Astrocyte of the cerebellum (primary cell): ENCODE measurements around the gene ZCCHC2.

ENCODE experiments used
- DNase-seq: peaks from one replicate; pipeline ENCODE4 v3.0.0-alpha.2; 2011; ENCODE audit warnings: low read depth
- H3K4me3 ChIP-seq: 2 replicates; pipeline ENCODE4 v1.5.1; 2011; ENCODE audit warnings: mild to moderate bottlenecking, low read depth, low read length, moderate library complexity
- in situ Hi-C: cut with HindIII; loops from 2 replicates; pipeline ENCODE4 v1.10.0; 2017; ENCODE audit warnings: low sequenced_read_pairs
- TF ChIP-seq, protein P1 (sequence below): IDR thresholded peaks from 2 replicates; pipeline ENCODE4 v1.5.1; 2012; ENCODE audit warnings: low read length, low read depth, moderate library complexity, mild to moderate bottlenecking; ENCODE audit errors: missing control alignments

ZCCHC2 gene

GRCh38 chr18:62554061-62554815 lies 31.4 kb downstream of the ZCCHC2 start:
- in situ Hi-C loops, result no loop called here
- TF ChIP-seq, protein P1, sequence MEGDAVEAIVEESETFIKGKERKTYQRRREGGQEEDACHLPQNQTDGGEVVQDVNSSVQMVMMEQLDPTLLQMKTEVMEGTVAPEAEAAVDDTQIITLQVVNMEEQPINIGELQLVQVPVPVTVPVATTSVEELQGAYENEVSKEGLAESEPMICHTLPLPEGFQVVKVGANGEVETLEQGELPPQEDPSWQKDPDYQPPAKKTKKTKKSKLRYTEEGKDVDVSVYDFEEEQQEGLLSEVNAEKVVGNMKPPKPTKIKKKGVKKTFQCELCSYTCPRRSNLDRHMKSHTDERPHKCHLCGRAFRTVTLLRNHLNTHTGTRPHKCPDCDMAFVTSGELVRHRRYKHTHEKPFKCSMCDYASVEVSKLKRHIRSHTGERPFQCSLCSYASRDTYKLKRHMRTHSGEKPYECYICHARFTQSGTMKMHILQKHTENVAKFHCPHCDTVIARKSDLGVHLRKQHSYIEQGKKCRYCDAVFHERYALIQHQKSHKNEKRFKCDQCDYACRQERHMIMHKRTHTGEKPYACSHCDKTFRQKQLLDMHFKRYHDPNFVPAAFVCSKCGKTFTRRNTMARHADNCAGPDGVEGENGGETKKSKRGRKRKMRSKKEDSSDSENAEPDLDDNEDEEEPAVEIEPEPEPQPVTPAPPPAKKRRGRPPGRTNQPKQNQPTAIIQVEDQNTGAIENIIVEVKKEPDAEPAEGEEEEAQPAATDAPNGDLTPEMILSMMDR, result no peak
- no peak overlapping the region for H3K4me3 ChIP-seq
- DNase-seq, result no peak

DNA sequence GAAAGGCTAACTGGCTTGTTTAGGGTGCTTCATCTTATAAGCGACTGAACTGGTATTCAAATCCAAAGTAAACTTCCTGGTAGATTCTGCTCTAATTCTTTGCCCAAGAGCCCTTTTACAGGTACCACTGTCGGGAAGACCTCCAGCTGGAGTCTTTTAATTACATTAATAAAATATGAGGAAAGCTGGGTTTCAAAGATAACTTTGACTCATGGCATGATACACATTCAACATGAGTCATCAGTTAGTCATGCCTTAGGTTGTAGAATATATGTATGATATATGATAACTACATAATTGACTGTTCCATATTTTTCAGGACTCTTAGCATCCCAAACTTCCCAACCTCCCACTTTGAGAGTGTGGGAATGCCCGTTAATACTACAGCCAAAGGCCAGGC lies 32.3 kb downstream of the ZCCHC2 start:
- in situ Hi-C loops, result no loop called here
- H3K4me3 ChIP-seq, result no peak overlapping the region
- TF ChIP-seq, protein P1, result no peak
- no peak for DNase-seq

GRCh38 chr18:62556397-62556796 lies 33.6 kb downstream of the ZCCHC2 start:
- TF ChIP-seq, protein P1, result no peak
- in situ Hi-C loops, result no loop called here
- no peak for DNase-seq
- H3K4me3 ChIP-seq, result no peak overlapping the region

DNA sequence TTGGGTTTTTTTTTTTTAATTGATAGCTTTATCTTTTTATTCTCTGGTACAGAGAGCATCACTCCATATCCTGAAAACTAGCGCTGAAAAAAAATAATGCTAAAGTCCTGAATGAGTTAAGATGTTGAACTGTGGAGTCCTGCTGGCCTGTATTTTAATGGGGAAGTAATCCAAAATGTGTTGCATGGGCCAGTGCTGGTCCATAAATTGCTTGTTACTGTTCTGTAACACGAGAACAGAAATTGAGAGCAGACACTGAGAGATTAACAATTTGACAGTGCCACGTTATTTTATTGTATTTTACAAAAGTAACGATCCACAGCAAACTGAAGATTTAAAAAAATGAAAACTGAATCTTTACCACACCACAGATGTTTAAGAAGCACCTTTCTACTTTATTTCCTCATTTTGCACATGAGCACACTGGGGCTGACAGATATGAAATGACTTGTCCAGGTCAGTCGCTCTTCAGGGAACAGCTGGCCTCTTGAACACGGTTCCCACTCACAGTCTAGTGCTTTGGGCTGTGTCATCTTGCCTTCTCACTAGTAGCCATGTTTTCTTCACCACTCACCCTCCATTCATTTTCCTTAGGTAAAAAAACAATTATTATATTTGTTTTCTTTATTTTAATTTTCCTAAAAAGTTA lies 35.3 kb downstream of the ZCCHC2 start:
- no peak overlapping the region for H3K4me3 ChIP-seq
- DNase-seq, result no peak
- in situ Hi-C loops, result no loop called here
- TF ChIP-seq, protein P1, result no peak

- TF ChIP-seq, protein P1, result no peak
- no peak for DNase-seq
- H3K4me3 ChIP-seq, result no peak overlapping the region
- in situ Hi-C loops, result no loop called here
These were observed 41.2 kb downstream of the ZCCHC2 start for GRCh38 chr18:62564044-62564443.

GRCh38 chr18:62566199-62566598 lies 43.4 kb downstream of the ZCCHC2 start:
- in situ Hi-C loops, result no loop called here
- TF ChIP-seq, protein P1, result peak; percentile 24
- DNase-seq, result peak; percentile 5
- H3K4me3 ChIP-seq, result no peak overlapping the region
